Activated CD4-positive, CD25-positive, alpha-beta regulatory T cell treated with anti-CD3 and anti-CD28 coated beads, Interleukin-2, amount 50 U/mL, for 16 hours (primary cell): ENCODE results near the gene PLXND1.

ENCODE experiments used
- DNase-seq: peaks from one replicate; pipeline ENCODE4 v3.0.0-alpha.2; 2020; ENCODE audit warnings: low read depth, low spot score

PLXND1 gene

DNA sequence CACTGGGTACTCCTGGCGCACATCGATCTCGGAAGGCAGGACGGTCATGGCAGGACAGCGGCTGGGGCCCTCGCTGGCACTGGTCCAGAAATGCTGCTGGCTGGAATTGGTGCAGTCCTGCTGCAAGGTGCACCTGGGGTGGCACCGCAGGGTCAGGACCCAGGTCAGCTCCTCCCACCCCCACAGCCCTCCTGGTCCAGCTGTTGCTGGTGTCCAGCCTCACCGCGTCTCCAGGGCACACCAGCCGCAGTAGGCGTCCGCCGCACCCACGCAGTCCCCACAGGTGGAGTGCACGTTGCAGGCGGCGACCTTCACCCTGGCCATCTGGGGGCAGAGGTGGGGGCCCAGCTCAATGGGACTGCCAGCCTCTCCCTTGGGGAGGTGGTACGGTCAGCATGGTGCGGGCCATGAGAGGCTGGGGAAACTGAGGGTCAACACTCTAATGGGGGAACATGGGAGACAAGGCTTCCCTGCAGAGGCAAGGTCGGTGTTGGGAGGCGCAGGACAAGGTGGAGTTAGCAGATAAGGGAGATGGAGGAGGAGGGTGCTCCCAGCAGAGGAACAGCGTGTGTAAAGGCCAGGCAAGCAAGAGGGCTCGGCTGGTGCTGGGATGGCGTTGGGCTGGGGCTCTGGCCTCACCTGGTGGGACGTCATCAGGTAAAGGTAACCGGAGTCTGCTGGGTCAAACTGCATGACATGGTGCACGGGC is 20.4 kb downstream of the PLXND1 start:
- DNase-seq, result no peak

DNA sequence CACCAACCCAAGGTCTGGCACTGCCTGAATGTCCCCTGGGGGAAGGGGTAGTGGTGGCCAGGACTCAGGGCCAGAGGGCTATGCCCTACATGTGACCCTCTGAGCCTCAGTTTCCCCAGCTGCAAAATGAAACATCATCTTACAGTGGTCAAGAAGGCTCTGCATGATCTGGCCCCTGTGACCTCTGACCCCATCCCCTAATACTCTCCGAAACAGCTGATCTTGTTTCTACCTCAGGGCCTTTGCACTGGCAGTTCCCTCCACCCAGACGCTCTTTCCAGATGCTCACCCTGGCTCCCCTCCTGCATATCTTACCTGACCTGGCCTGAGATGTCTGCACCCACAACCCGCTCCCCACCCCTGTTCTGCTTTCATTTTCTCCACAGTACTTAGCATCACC is 21.8 kb downstream of the PLXND1 start:
- no peak for DNase-seq

DNA sequence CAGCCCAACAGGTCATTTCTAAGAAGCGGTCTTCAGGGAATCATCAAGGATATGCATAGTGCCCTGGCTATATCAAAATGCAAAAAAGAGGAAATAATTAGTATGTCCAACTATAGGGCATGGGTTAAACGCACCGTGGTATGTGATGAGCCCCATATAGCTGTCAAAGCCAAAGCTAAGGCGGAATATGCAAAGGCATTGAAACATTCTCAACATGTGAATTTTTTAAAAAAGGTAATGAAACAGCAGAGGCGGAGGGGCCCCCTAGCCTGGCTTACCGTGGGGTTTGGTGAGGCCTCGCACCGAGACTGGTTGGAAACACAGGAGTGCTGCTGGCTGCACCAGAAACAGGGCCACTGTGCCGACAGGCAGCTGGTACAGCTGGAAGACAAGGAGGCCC is 23.2 kb downstream of the PLXND1 start:
- DNase-seq, result no peak

DNA sequence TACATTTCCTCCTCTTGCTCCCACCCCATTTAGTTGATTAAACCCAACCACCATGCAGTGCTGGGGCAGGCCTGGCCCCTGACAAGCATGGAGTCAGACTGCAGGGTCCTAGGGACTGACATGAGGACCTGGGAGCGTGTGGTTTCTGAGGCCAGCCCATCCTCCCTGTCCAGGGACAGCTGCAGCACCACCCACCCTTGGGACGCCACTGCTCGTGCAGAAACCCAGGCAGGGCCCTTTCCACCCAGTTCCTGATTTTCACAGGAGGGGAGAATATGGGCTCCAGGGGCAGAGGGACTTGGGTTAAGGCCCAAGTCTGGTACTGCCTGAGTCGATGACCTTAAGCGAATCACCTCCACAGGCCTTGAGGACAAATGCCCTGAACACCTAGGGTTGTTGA is 23.7 kb downstream of the PLXND1 start:
- no peak for DNase-seq

DNA sequence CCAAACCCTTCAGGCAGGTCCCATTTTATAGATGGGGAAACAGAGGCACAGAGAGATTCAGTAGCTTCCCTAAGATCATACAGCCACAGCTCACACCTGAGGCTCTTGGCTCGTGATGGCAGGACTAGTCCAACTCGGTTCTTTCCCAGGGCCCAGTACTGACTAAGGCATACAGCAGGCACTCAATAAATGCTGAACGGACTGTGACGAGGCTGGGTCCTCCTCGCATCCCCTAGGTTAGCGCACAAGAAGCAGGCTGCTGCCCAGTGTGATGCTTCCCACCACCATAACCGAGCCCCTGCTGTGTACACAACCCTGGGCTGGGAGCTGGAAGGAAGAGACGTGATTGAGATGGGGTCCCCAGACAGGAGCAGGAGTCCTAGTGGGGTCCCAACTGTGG is 24.9 kb downstream of the PLXND1 start:
- no peak for DNase-seq

DNA sequence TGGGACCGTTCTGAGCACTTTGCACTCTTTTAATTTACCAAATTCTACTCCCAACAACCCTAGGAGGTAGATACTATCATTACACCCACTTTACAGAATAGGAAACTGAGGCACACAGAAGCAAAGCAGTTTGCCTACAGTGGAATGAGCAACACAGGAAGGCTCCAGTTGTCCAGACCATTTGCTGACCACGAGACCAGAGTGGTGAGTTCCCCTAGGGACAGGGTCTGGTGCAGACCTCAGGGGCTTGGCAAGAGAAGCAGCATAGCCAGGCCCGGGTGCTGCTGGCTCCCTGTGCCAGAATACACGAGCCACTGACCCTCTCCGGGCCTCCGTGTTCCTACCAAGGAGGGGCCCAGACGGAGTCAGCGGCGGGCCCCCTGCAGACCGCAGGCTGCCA is 26.5 kb downstream of the PLXND1 start:
- no peak for DNase-seq

DNA sequence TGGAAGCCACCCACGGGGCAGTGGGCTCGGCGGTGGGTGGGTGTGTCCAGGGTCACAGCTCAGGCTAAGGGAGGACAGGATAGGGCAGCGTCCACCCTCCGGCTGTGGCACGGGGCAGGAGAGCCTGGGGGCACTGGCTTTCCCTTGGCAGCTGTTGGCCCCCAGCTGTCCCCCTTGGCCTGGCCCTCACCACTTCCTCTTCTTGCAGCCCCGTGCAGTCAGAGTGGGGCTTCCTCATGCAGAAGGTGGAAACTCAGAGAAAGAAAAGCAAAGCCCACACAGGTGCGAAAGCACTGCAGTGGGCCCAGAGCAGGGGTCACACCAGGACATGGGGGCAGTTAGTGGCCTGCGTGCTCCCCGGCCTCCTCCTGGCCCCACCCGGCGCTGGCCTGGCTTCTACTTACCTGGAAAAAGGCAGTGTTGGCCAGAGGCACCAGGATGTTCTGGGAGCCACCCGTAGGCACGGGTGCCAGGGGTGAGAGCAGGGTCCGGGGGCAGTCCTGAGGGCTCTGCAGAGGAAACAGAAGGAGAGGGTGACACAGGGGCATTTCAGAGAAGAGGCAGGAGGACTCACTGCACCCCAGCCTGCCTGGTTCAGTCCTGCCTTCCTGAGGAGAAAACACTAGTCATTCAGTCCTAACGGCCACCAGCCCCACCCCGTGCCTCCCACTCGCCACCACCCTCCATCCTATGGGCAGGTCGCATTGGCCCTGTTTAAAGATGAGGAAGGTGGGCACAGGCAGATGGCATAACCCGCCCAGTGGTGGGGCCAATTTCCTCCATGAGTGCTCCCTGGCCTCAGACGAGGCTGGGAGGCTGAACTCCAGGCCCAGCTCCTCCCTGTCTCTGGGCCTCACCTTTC is 28.3 kb downstream of the PLXND1 start:
- no peak for DNase-seq

DNA sequence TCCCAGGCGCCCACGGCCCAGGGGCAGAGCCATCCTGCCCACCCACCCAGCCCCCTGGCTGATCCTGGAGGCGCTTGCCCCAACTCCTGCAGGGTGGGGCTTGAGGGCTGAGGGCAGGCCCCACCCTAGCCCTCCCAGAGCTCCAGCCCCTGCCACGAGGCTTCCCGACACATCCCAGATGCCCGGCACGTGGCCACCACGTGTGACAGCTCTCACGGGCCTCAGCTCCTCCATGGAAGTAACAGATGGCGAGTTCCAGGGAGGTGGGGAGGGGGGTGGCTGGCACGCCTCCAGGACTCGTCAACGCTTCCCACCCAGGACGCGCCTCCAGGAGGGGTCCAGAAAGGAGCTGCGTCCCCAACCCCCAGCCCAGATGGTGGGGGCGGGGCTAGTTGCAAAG is 29.1 kb downstream of the PLXND1 start:
- no peak for DNase-seq

DNA sequence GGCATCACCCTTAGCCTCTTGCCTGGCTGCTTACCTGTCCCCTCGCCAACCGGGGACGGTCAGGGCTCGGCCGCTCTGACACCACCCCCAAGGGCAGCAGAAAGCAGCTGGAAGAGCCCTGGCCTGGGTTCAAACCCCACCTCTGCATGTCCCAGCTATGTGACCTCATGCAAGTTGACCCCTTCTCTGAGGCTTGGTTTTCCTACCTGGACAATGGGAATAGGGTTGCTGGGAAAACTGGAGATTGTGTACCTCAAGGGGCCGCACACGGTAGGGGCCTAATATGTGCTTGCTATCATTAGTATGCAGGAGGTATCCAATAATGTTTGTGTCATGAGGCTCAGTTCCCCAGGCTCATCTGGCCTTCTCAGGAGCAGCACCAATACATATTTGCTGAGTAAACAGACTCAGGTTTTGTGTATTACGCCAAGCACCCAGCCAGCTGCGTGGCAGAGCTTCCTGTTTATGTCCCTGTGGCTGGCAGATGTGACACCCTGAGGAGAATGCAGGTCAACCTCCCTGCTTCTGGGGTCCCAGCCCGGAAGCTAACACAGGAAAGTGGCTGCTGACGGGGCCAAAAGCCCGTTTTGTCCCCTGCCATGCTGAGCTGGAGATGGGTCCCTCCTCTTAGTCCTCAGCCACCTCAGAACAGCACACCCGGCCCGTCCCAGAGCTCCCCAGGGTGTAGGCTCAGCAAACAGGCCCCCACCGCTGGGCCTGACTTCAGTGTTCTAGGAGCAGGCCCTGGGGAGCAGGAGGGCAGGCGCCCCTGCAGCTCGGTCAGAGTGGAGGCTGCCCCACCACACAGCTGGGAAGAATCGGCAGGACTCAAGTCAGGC is 29.7 kb downstream of the PLXND1 start:
- no peak for DNase-seq

DNA sequence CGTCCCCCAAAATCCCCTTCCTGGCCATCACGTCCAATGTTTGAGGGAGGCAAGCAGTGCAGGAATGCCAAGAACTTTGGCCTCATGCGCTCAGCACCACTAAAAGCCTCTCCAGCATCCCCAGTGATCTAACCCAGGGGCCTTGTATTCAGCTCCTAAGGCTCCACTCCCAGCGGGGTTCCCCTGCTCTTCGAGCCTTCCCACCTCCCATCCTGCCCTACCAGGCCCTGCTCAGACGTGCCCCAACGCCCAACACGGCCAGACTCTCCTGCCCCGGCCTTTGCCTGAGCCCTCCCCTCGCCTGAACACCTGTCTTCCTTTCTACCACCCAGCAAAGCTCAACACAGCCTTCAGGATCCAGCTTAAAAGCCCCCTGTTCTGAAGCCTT is 30.5 kb downstream of the PLXND1 start:
- no peak for DNase-seq

DNA sequence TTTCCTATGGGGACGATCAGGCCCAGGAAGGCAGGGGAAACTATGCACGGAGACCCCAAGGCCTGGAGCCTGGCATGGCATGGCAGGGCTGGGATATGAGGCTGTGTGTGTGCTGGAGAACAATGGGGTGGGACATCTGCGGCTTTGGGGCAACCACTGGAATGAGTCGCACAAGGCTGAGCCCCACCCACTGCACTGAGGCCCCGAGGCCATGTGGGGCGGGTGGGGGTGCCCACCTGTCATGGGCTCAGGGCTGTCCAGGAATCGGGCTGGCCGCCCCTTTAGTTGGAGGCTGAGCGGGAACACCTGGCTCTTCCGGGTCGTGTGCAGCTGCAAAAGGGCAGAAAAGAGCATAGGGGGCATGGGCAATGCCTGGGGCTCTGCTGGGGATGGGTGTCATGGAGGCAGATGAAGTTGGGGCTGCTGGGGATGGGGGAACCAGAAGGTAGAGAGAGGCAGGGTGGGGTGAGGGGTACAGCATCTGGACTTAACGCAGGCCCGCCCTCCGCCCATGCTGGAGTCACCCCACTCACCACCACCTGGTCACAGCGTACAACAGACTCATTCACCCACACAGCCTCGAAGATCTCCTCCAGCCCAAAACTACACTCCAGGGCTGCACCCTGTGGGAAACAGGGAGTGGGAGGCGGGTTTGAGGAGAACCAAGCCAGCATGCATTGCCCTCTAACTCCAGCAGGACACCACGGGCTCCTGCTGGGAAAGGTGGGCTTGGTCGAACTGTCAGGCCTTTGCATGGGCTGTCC is 31.1 kb downstream of the PLXND1 start:
- no peak for DNase-seq

DNA sequence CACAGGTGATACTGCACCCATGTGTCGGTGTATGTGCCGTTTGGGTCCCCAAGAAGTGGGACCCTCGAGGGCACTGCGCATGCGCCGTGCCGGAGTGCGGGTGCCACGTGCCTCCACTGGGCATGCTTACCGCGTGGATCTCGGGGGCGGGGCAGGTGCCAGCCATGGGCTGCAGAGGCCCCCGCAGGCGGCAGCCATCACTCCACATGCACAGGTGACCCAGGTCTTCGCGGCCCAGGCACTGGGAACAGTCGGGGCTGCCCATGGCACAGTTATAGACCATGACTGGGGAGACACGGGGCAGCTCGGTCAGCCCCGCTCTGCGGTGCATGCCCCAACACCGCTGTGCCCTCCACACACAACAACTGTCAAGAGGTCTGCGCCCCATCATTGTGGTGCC is 32.3 kb downstream of the PLXND1 start:
- DNase-seq, result no peak

DNA sequence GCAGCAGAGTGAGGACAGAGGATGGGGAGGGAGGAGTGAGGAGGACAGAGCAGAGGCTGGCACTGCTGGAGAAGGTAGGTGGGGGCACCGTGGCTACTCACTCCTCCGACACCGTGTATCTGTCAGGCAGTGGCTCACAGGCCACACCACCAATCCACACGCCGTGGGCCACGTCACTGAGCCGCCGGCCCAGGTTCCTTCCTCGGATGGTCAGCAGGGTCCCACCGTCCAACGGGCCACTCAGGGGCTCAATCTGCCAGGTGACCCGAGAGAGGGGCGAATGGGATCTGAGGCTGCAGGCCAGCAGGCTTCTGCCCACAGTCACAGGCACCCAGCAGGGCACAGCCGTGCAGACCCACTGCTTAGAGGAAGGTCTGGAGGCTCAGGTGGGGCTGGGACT is 33.0 kb downstream of the PLXND1 start:
- no peak for DNase-seq

DNA sequence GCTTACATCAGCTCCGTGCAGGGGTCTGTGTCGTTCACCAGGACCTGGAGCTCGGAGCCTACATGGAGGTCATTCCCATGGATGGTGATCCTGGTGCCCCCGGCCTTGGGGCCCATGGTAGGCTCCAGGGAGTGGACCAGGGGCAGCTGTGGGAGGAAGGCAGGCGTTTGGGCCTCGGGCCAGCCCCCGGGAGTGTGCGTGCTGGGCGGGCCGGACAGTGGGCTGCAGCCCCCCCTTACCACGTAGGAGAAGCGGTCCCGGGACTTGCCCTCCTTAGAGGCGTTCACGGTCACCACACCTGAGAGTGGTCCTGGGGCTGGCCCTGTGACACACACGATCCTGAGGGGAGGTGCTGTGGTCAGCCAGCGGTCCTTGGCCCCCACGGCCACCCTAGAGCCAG is 33.9 kb downstream of the PLXND1 start:
- DNase-seq, result no peak

DNA sequence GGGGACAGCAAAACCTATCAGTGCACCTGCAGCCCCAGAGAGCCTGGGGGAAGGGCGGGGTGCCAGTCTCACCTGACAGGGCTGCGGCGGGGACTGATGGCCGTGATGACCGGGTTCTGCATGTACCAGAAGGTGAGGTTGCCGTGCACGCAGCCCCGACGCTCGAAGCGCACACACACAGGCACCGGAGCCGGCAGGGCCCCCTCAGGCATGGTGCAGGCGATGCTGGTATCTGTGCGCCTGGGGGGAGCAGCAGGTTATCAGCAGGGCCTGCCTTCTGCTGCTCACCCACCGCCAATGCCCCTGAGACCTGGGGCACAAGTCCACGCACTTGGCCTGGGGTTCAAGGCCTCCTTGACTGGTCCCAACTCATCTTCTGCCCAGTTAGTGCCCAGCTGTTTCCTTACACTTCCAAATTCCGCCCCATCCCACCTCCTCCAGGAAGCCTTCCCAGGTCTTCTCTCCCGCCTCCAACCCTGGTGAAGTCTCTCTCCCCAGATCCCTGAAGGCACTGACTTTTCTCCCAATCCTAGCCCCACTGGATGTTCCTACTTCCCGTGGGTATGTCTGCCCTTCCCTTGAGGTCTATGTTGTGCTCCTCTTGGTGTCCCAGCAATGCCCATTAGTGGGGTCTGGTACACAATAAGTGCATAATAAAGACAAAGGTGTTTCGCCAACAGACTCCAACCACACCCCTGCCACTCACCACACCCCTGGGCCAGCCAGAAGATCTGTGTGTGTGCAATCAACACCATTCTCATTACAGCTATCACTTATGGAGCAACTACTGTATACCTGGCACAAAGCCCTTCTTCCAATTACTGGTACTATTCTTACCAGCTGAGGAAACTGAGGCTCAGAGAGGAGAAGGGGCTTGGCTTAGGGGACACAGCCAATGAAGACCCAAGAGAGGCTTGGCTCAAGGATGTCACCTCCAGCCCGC is 34.6 kb downstream of the PLXND1 start:
- DNase-seq, result no peak

DNA sequence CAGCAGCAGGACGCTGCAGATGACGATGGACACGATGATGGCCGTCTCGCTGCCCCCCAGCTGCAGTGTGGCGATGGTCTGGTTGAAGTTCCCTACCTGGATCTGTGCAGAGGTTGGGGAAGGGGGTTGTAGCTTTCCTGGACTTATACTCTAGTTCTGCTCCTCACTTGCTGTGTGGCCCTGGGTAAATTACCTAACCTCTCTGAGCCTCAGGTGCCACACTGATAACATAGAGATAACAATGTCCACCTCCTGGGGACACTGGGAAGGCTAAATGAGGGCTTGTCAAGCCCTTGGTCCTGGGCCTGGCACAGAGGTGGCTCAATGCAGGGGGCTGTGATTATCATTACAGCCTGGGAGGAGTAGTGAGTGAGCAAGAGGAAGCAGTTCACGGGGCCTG is 36.6 kb downstream of the PLXND1 start:
- no peak for DNase-seq

DNA sequence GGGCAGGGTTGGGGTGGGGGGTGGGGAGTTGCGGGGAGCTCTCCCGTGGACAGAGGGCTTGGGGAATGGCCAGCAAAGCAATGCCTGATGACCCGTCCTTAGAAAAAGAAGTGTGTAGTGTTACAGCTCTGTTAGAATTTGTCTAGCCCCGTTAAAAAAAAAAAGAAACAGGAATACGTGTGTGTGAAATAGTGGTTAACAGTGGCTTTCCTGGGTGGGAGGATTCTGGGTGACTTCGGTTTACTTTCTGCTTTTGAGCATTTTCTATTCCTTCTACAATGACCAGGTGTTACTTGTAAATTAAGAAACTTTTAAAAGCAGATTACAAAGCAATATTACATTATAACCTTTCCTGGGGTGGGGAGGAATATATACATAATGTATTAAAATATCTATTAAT is 38.5 kb downstream of the PLXND1 start:
- DNase-seq, result no peak

DNA sequence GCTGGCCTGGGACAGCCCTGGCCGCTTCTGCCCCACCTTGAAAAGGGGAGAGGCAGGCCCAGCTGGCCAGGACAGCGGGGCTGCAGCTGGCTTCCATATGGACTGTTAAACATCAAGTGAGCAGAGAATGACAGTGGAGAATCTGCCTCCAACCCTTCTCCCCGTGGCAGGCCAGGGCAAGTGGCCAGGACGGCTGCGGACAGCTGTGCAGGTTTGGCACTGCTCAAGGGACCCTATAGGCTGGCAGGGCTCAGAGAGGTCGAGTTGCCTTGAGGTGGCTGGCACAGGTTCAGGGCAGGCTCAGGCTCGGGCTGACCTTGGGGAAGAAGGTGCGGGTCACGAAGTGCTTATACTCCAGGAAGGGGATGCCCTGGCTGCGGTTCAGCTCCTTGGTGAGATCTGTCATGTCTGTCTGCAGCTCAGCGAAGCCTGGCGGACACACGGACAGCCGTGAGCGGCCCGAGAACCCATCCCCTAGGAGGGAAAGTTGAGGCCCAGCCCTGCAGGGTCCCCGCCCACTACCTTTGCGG is 39.2 kb downstream of the PLXND1 start:
- DNase-seq, result no peak

DNA sequence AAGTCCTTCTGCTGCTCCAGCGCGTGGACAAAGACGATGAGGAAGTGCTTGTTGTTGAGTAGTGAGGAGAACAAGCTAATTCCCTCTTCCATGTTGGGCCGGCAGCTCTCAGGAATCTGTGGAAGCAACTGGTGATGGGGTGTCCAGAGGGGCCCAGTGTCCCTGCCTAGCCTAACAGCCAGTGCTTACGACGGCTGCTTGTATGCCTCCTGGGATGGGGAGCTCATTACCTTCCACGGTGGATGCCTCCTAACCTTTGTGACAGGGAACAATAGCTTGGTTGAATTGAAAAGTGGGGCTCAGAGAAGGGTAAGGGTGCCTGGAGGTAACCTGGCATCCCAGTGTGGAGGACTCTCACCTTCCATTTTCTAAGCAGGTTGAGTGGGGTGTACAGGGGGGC is 40.6 kb downstream of the PLXND1 start:
- no peak for DNase-seq

DNA sequence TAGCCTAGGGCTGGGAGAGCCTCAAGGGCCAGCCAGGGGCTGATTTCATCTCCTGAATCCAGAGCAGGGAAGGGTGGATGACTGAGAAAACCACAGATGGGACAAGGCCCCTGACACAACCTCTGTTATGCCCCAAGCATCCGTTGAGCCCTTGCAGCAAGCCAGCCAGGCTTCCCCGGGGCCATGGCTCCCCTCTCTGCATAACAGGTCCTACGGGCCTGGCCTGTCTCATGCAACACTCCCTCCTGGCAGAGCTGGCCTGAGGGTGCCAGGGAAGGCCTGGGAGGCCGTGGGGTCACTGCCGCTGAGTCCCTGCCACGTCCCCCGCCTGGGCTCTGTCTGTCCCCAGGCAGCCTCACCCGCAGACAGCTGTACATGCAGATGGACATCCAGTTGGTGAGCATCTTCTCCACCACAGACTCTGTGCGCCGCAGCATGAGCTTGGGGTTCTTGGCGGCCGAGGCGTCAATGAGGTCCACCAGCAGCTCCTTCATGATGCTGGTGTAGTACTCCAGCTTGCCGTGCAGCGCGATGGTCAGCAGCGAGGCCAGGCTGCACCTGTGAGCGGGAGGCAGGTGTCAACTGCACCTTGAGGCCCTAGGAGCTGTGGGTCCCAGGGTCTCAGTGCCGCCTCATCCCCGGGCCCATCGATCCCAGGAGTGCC is 41.4 kb downstream of the PLXND1 start:
- DNase-seq, result no peak
